Measurements from ENCODE around the gene GABRG1.

- TF ChIP-seq CTCF (IDR thresholded peaks at IDR 0.05) = no peak
- TF ChIP-seq POLR2A (IDR thresholded peaks at IDR 0.05; ENCODE audit: low read depth) = no peak
Measured at GRCh38 chr4:46146993-46147392, 23.1 kb upstream of the GABRG1 start.

Data from esophagus muscularis mucosa (tissue), 3 donors.